GM12878 (cell line): ENCODE measurements around the gene SLITRK6. TPM values are rescaled to one million over a fixed set of nuclear protein-coding genes. Genes with fewer than 3 reads are reported as not detected.

ENCODE experiments used
- ATAC-seq: fragments of 200-7000 bp; cut with Tn5 transposase; 3 replicates; pipeline ENCODE4 v1.9.1; 2020; ENCODE audit warnings: mild to moderate bottlenecking, moderate library complexity
- BruUV-seq: library from RNA; stranded (reverse); fragments of 400-500 nt; replicated peaks from 2 replicates; lab custom pipeline; 2021; lab: Mats Ljungman, UMichigan
- CTCF ChIA-PET: fragments of 300-600 bp; sonication (Branson Sonifier 250); formaldehyde crosslinking; extraction: SDS; loops from one replicate; lab custom pipeline; 2021; ENCODE audit warnings: inconsistent platforms; lab: Yijun Ruan, JAX
- POLR2A ChIA-PET: fragments of 350-600 bp; formaldehyde crosslinking; extraction: SDS; loops from one replicate; lab custom pipeline; 2021; ENCODE audit warnings: inconsistent platforms; lab: Charles Lee
- RAD21 ChIA-PET: fragments of 300-600 bp; sonication (Branson Sonifier 250); formaldehyde crosslinking; loops from one replicate; lab custom pipeline; 2023; ENCODE audit warnings: antibody characterized with exemption; ENCODE audit not compliant: unreplicated experiment; lab: Charles Lee
- SMC1A ChIA-PET: fragments of 300-600 bp; sonication (Branson Sonifier 250); formaldehyde crosslinking; loops from one replicate; lab custom pipeline; 2023; ENCODE audit not compliant: unreplicated experiment, uncharacterized antibody; lab: Charles Lee
- DNase-seq: peaks from one replicate; pipeline ENCODE4 v3.0.0-alpha.2; 2011; ENCODE audit warnings: low read depth, low spot score
- FAIRE-seq: peaks from 3 replicates; lab custom pipeline; 2011; peaks lifted over from hg19 to GRCh38; lab: Jason Lieb, UNC
- H2AFZ ChIP-seq: 2 replicates; pipeline ENCODE4 v1.6.0; 2011; ENCODE audit warnings: low read depth, low read length, control low read depth; ENCODE audit not compliant: control insufficient read depth
- H3K27ac ChIP-seq: 2 replicates; pipeline ENCODE4 v1.5.1; 2011; ENCODE audit warnings: control low read depth; ENCODE audit not compliant: control insufficient read depth, insufficient read depth
- H3K27me3 ChIP-seq, 2 experiments: replicated peaks in 1 of 2; 2 replicates each; pipeline versions ENCODE4 v1.6.0 to v1.6.1; 2011; ENCODE audit warnings: low read length in 1 of 2; ENCODE audit not compliant: control insufficient read depth in 2 of 2, insufficient read depth in 2 of 2
- H3K36me3 ChIP-seq, 2 experiments: 2 replicates each; pipeline ENCODE4 v1.5.1; 2011; ENCODE audit warnings: low read length in 1 of 2; ENCODE audit not compliant: control insufficient read depth in 2 of 2, insufficient read depth in 2 of 2
- H3K4me1 ChIP-seq: 2 replicates; pipeline ENCODE4 v1.6.1; 2011; ENCODE audit warnings: mild to moderate bottlenecking, low read length, moderate library complexity, mixed read lengths; ENCODE audit not compliant: control insufficient read depth, insufficient read depth
- H3K4me2 ChIP-seq: 2 replicates; pipeline ENCODE4 v1.6.0; 2011; ENCODE audit warnings: control low read depth; ENCODE audit not compliant: control insufficient read depth, insufficient read depth
- H3K4me3 ChIP-seq: fragments of 200-600 bp; sonication (generic); 2 replicates; pipeline ENCODE4 v1.5.1; 2016
- H3K79me2 ChIP-seq: 2 replicates; pipeline ENCODE4 v1.6.0; 2011; ENCODE audit warnings: low read length; ENCODE audit not compliant: control insufficient read depth, insufficient read depth
- H3K9ac ChIP-seq: 2 replicates; pipeline ENCODE4 v1.8.0; 2011; ENCODE audit warnings: low read length, control low read depth, mixed read lengths; ENCODE audit not compliant: control insufficient read depth, insufficient read depth
- H3K9me3 ChIP-seq: replicated peaks from 3 replicates; pipeline ENCODE4 v1.5.1; 2011; ENCODE audit warnings: mild to moderate bottlenecking, low read length; ENCODE audit not compliant: control insufficient read depth, insufficient read depth
- H4K20me1 ChIP-seq: 2 replicates; pipeline ENCODE4 v1.6.0; 2011; ENCODE audit not compliant: control insufficient read depth, insufficient read depth
- BACH1 ChIP-seq: fragments of 450-650 bp; IDR thresholded peaks from 2 replicates; pipeline ENCODE4 v1.6.1; 2017; ENCODE audit warnings: mild to moderate bottlenecking, borderline replicate concordance
- CBX3 ChIP-seq: fragments of 200-600 bp; sonication (generic); IDR thresholded peaks from 2 replicates; pipeline ENCODE4 v1.6.1; 2016; ENCODE audit warnings: low read depth, borderline replicate concordance
- ESRRA ChIP-seq: IDR thresholded peaks from 2 replicates; pipeline ENCODE4 v1.6.1; 2012; ENCODE audit warnings: mild to moderate bottlenecking, low read length, improper control_type of control experiment
- NFXL1 ChIP-seq: fragments of 450-650 bp; IDR thresholded peaks from 2 replicates; pipeline ENCODE4 v1.6.1; 2017; ENCODE audit warnings: antibody characterized with exemption, mild to moderate bottlenecking, borderline replicate concordance
- PKNOX1 ChIP-seq: fragments of 450-650 bp; IDR thresholded peaks from 2 replicates; pipeline ENCODE4 v1.6.1; 2016; ENCODE audit warnings: mild to moderate bottlenecking
- POLR2A ChIP-seq: IDR thresholded peaks from 2 replicates; pipeline ENCODE4 v1.6.1; 2011; ENCODE audit warnings: low read depth, mild to moderate bottlenecking, low read length
- RCOR1 ChIP-seq: conservative IDR thresholded peaks from 2 replicates; pipeline ENCODE4 v1.6.1; 2012; ENCODE audit warnings: low read depth, low read length, improper control_type of control experiment
- SIN3A ChIP-seq: IDR thresholded peaks from 2 replicates; pipeline ENCODE4 v1.6.1; 2012; ENCODE audit warnings: low read depth, low read length, improper control_type of control experiment
- USF2 ChIP-seq: IDR thresholded peaks from 2 replicates; pipeline ENCODE4 v1.6.1; 2011; ENCODE audit warnings: low read depth, low read length, improper control_type of control experiment, borderline replicate concordance
- ZBED1 ChIP-seq: IDR thresholded peaks from 2 replicates; pipeline ENCODE4 v1.6.1; 2016; ENCODE audit warnings: borderline replicate concordance
- ZNF274 ChIP-seq: IDR thresholded peaks from one replicate; pipeline ENCODE4 v1.8.0; 2011; ENCODE audit not compliant: insufficient read length, insufficient read depth
- in situ Hi-C: fragments of 300-500 bp; cut with MboI; formaldehyde crosslinking; loops from 9 replicates; pipeline ENCODE4 v1.14.3; 2018; ENCODE audit warnings: mixed read lengths
- intact Hi-C: fragments of 100-400 bp; cut with micrococcal nuclease; formaldehyde crosslinking; loops from one replicate; pipeline ENCODE4 v1.14.2; 2022; ENCODE audit not compliant: unreplicated experiment
- polyA plus RNA-seq, 11 experiments: library from polyadenylated mRNA; depleted of rRNA in 4 of 11; unstranded in 6 of 11; stranded (reverse) in 5 of 11; fragments of >200 nt; fragmentation: Nextera tagmentation in 4 of 11; fragmentation: Illumina TruSeq in 1 of 11; extraction: Ambion mirVana in 4 of 11; extraction: Trizol in 1 of 11; gene quantifications; 1 replicate in 1 of 11; 2 replicates in 10 of 11; pipeline versions ENCODE4 v1.2.1 to v1.2.3, GENCODE V29; 2011 to 2016; ENCODE audit warnings: inconsistent platforms in 2 of 11, missing spikeins in 2 of 11, low read depth in 1 of 11
- total RNA-seq, 4 experiments: library from RNA; depleted of rRNA in 3 of 4; stranded (reverse); fragments of >200 nt in 3 of 4; fragmentation: Illumina TruSeq in 1 of 4; extraction: Trizol in 1 of 4; gene quantifications; 2 replicates each; pipeline versions ENCODE4 v1.2.1 to v1.2.3, GENCODE V29; 2013 to 2021

Gene SLITRK6
- total and polyA plus RNA-seq, 10 of the 15 experiments (the other 5 are each of a cell fraction or from before 2014, with no cell fraction given) = not detected

GRCh38 chr13:85768946-85769345, 30.3 kb downstream of the SLITRK6 start:
- H3K4me2 ChIP-seq = no peak overlapping the region
- in situ Hi-C loops (no loop called here), intact Hi-C loops (no loop called here)
- no TSS peak for BruUV-seq
- no peak overlapping the region for H3K9ac ChIP-seq
- RAD21 ChIA-PET = no interaction called here
- no peak for ATAC-seq
- SMC1A ChIA-PET = no interaction called here
- H3K4me3 ChIP-seq = no peak overlapping the region
- no peaks in the 10 kb centered on the region for H3K9me3 ChIP-seq
- no peaks in the 10 kb centered on the region for H3K36me3 ChIP-seq
- CTCF ChIA-PET = no interaction called here
- H3K4me1 ChIP-seq = no peaks in the 10 kb centered on the region
- TF ChIP-seq RCOR1 (no peak), ZBED1 (no peak), POLR2A (no peak), CBX3 (no peak), USF2 (no peak), ESRRA (no peak), BACH1 (no peak), SIN3A (no peak), NFXL1 (no peak), PKNOX1 (no peak), ZNF274 (no peak)
- no peak overlapping the region for H3K27ac ChIP-seq
- no peak for FAIRE-seq
- H3K79me2 ChIP-seq = no peaks in the 10 kb centered on the region
- no peaks in the 10 kb centered on the region for H4K20me1 ChIP-seq
- POLR2A ChIA-PET = no interaction called here
- no peak overlapping the region for H2AFZ ChIP-seq
- no peaks in the 10 kb centered on the region for H3K27me3 ChIP-seq
- no peak for DNase-seq
